CD4-positive, alpha-beta T cell treated with Interleukin-17A for 4 hours (primary cell): ENCODE data around the gene C20orf204.

Experiments
- DNase-seq: peaks from one replicate; pipeline ENCODE4 v3.0.0-alpha.2; 2020; ENCODE audit warnings: mixed read lengths

Gene C20orf204

GRCh38 chr20:64042054-64042781, 6.2 kb downstream of the C20orf204 start:
- peak; percentile 60 for DNase-seq

GRCh38 chr20:64043768-64044167, 7.8 kb downstream of the C20orf204 start:
- no peak for DNase-seq

GRCh38 chr20:64044484-64045247, 8.7 kb downstream of the C20orf204 start:
- DNase-seq, result no peak

DNA sequence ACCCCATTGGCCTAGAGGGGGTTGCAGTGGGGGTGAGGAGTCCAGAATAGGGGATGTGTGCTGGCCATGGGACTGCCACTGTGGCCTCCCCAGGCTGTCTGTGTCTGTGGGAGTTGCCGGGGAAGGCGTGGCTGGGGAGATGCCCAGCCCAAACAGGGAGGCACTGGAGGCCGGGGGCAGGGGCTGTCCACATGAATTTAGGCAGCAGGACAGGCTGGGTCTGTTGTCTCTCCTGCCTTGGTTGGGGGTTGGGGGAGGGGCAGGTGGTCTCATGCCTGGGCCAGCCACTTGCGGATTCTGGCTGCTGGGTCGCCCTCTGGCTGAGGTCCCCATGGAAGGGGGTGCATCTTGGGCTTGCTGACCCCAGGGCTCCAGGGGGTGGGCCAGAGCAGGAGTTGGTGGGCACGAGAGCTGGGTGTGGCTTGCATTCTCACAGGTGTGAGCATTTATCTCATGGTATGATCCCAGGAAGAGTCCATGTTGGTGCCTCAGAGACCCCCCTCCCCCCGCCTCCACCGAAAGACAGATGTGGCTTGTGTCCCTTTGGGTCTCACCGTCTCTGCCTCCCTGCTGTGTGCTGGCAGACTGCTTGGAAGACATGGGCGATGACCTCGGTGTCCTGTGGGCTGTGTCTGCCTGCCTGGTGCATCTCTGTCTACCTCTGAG, 9.5 kb downstream of the C20orf204 start:
- no peak for DNase-seq

GRCh38 chr20:64047046-64047389, 11.0 kb downstream of the C20orf204 start:
- DNase-seq, result no peak

- DNase-seq, result no peak
Measured at GRCh38 chr20:64047968-64048401, 12.0 kb downstream of the C20orf204 start.

DNA sequence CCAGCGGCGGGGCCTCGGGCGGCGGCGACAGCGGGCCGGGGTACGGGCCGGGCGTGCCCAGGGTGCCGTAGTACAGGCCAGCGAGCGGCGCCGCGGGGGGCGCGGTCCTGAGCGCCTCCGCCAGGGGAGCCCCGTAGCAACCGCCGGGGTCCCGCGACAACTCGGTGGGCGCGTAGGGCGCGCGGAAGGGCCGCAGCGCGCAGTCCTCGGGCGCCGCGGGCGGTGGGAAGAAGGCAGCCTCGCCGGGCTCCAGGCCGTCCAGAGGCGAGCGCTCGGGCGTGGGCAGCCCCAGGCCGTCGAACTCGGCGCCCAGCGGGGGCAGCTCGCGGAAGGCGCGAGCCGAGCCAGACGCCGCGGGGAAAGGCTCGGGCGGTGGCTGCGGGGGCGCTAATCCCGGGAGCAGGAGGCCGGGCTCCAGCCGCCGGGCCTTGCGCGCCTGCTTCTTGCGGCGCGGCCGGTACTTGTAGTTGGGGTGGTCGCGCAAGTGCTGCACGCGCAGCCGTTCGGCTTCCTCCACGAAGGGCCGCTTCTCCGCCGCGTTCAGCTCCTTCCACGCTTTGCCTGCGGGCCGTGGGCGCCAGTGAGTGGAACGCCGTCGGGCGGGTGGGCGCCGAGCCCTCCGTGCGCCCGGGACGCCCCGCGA, 12.5 kb downstream of the C20orf204 start:
- no peak for DNase-seq

GRCh38 chr20:64049060-64049877, 13.3 kb downstream of the C20orf204 start, which contains the start of gene SOX18:
SOX18 (minus strand) TSS chr20:64049639; CDS start chr20:64049516, 123 bp downstream.
- DNase-seq, result peak; percentile 44

- DNase-seq, result no peak
Measured at GRCh38 chr20:64049878-64050260, 13.9 kb downstream of the C20orf204 start.

DNA sequence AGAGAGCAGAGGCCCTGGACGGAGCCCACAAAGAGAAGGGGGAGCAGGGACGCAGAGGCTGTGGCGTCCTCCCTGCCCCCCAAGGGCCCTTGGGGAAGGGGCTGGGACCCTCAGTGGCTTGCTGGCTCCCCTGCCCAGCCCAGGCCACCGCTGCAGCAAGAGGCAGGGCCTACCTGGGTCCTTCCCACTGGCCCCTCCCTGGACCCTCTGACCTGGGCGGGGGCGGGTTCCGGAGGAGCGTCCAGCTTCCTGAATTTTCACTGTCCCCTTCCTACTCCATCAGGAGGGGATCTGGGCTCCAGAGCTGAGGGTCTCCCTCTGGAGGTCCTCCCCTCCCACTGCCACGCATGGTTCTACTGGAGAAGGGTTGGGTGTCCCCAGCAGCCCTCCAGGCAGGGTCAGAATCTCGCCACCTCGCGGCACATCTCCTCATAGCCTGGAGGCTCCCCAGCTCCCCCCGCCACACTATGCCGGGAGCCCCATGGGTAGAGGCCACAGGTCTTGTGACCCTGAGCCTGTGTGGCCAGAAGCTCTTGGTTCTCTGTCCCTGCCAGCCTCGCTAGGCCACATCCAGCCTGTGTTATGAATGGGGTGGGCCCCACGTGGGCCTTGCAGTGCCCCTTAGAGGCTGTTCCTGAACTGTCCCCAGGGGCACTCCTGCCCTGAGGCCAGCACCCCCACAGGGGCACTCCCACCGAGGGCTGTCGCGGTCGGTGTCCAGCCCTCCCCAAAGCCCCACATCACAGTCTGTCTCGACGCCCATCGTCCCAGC, 14.5 kb downstream of the C20orf204 start:
- no peak for DNase-seq

DNA sequence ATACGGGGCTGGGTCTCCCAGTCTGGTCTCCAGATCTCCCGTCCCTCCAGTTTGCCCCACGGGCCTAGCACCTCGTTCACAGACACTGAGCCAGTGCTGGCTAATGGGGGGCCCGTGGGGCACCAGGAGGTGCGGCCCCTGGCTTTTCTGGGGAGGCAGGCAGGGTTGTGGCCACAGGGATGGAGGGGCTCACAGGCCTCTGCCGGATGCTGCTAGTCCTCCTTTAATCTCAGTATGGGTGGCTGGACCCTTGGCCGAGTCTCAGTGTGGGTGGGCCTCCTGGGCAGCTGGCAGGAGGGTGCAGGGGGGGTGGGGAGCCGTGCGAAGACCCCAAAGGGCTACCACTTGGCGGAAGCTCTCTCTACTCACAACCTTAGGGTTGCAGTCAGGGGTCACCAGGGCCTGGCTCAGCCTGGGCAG, 15.1 kb downstream of the C20orf204 start:
- DNase-seq, result no peak

DNA sequence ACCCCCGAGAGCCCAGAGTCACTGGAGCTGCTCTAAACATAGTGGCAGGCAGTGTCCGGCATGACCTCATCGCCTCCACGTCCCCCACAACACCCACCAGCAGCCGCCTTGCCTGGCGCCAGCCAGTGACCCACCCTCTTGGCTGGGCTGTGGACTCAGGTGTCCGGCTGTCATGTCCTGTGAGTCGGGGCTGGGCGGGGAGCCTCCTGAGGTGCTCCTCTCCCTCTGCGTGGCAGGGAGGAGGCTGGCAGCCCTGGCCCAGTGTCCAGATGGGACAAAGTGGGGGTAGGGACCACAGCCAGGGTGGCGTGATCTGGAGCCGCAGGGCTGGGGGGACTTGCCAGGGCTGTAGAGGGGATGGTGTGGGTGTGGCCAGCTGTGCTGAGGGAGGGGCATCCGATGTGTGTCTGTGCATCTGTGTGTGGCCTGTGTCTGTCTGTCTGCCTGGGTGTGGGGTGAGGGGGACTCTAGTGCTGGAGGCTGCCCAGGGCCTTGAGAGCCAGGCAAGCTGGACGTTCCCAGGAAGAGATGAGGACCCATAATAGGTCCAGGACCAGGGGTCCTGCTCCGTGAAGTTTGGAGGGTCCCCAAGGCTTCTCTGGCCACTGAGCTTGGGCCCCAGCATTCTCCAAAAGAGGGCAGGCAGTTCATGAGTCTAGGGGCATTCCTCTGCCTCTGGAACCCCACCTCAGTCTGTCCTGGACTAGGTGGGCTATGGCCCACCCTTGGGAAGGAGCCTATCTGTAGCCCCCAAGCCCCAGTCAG, 15.8 kb downstream of the C20orf204 start:
- DNase-seq, result no peak

DNA sequence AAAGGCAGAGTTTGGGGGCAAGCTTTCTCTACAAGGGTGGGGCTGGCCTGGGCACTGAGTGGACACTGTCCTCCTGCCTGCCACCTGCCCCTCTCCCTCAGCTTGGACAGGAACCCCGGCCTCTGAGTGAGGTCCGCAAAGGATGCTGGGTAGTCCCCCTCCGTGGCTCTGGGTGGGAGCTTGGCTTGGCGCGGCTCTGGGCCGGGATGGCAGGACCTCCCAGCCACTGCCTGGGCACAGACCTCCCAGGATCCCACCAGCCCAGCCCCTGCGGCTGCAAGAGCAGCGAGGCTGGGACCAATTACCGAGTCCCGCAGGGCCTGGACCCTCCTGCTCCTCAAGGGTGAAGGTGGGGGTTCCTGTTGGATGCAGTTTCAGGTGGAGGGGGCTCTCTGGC, 16.3 kb downstream of the C20orf204 start:
- DNase-seq, result no peak

DNA sequence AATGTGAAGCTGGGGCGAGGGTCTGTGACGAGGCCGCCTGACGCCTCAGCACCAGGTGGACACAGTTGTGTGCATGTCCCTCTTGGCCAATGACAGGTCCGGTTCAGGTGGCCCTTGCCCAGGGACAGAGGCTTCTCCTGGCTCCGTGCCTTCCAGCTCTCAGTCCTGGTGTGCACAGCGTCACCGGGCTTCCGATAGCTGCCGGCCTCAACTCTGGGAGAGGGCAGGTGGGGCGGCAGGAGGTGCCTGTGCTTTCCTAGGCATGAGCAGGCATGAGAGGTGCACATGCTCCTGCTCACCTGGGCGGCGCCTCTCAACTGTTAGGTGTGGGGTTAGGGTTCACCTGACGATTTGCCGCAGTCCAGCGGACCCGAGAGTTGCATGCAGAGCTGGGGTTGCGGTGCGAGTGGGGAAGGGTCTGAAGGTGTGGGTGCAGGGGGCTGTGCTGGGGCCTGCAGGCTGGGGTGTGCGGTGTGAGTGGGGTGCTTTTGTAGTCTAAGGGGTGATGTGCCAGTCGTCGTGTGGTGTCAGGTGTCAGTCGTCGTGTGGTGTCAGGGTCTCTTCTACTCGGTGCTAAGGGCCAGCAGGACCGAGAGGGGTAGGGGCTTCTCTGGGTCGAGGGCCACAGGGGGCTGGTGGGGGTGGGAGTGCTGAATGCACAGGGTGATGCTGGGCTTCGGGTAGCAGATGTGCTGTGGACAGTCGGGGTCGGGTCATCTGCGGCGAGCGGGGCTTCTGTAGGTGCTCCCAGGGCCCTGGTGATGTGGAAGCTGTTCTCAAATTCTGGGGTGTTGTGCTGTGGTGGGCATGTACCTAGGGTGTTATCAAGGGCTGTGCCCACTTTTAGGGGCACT, 17.2 kb downstream of the C20orf204 start:
- DNase-seq, result no peak

DNA sequence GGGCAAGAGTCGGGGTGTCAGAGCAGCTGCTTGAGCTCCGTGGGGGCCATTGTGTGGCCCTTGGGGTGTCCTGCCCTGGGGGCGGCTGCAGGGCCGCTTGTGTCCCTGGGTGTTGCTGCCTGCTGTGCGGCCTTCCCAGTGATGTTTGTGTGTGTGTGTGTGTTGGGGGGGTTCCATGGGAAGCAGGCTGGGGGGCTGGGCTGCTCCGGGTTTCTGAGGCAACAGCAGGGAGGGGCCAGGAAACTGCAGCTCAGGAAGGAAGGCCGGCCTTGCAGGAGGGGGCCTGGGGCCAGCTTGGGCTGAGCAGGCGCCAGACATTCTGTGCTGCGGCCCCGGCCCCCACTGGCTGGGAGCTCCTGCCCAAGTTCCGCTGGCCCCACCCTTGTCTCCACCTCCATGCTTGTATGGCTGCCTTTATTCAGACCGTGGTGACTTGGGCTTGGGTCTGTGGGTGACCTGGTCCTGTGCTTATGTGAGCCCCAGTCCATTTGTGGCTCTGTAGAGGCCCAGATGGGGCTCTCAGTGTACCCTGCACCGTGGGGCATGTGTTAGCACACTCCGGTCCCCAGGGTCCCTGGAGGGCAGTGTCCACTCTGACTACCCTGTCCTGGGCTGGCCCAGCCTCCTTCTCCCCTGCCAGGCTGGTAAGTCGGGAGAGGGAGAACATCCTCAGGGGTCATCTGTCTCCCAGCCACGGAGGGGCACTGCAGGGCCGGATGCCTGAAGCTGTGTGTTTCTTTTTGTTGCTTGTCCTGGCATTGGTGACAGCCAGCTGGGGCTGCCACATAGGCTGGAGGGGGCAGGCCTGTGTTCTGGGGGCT, 18.1 kb downstream of the C20orf204 start:
- DNase-seq, result no peak

- DNase-seq, result no peak
Measured at GRCh38 chr20:64055396-64055892, 19.5 kb downstream of the C20orf204 start.

DNA sequence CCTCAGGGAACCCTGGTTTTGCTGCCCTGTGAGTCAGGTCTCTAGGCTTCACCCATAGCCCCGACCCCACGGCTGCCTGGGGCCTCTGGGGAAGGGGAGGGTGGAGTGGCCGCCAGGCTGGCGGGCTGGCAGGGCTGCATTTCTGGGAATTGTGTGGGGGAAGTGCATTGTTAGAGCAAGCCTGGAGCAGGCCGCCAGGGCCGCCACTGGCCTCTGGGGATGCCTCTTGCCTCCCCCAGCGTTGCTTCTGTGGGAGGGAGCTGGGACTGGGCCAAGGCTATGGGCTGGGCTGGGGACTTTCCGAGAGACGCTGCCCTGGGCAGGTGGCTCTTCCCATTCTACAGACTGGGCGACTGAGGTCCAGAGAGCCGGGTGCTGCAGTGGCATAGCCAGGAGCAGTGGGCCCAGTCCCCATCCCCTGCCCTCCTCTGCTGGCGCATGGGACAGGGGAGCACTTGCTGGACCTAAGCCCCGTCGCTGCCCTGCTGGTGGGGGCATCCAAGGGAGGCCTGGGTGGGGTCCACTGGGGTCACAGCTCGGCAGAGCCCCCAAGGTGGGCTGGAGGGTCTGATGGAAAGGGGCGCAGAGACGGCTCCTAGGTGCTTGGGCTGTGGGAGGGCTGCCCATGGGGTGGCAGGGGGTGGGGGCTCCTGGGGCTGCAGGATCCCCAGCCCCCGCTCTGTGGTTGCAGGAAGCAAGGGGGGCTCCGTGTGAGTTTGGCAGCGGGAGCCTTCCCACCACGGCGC, 20.1 kb downstream of the C20orf204 start:
- DNase-seq, result no peak

DNA sequence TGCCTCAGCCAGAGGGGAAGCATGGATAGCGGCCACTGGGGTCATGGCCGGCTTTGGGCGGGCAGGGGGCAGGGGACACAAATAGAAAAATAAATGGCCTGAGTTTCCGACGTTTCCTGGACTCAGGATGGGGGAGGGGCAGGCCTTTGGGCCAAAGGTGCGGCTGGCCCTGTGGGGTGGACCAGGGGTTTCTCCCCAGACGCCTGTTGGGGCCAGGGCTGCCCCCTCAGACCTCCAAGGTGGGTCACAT, 20.6 kb downstream of the C20orf204 start:
- no peak for DNase-seq
